Measurements from ENCODE around the gene GRB2.

GRCh38 chr17:75319904-75320691 lies 85.4 kb downstream of the GRB2 start:
- TF ChIP-seq GABPA (IDR thresholded peaks at IDR 0.05; ENCODE audit: low read depth) (no peak), CTCF (IDR thresholded peaks at IDR 0.05; ENCODE audit: insufficient read depth, low read length) (no peak)
